Retinal pigment epithelial cell (primary cell): ENCODE measurements around the gene TNS1.

ENCODE experiments used
- DNase-seq: peaks from one replicate; pipeline ENCODE4 v3.0.0-alpha.2; 2010; ENCODE audit warnings: low read depth
- H3K4me3 ChIP-seq: 2 replicates; pipeline ENCODE4 v1.5.1; 2011; ENCODE audit warnings: mild to moderate bottlenecking, low read length, control low read depth, moderate library complexity
- CTCF ChIP-seq: conservative IDR thresholded peaks from 2 replicates; pipeline ENCODE4 v1.5.1; 2011; ENCODE audit warnings: low read depth, low read length, control low read depth, inconsistent platforms

Gene TNS1

DNA sequence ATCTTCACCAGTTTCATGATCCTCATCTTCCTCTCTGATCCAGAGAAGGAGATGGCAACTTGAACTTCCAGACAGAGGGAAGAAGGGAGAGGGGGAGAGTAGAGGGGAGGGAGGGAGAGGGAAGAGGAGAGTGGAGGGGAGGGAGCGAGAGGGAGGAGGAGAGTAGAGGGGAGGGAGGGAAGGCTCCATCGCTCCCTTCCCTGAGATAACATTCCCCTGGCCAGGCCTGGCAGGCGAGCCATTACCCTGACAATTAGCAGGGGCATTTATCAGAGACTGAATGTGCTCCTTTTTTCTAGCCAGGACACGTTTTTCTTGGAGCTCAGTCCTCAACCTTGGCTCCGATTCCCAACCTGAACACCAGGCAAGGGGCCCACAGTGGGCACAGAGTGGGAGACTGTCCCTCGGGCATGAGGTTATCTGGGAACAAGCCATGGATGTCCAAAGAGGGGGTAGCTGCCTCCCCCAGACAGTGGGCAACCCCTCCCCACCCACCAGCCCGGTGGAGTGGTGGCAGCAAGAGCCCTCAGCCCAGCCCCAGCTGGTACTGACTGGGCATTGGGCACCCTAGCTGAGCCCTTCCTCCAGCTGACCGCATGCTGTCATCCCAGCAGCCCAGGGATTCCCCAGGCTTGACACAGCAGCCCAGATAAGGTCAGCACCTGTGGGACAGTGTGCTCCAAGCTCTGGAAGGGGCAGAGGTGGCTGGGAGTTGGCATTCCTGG lies 81.8 kb downstream of the TNS1 start:
- no peak for TF ChIP-seq CTCF
- no peak for DNase-seq
- no peak overlapping the region for H3K4me3 ChIP-seq

DNA sequence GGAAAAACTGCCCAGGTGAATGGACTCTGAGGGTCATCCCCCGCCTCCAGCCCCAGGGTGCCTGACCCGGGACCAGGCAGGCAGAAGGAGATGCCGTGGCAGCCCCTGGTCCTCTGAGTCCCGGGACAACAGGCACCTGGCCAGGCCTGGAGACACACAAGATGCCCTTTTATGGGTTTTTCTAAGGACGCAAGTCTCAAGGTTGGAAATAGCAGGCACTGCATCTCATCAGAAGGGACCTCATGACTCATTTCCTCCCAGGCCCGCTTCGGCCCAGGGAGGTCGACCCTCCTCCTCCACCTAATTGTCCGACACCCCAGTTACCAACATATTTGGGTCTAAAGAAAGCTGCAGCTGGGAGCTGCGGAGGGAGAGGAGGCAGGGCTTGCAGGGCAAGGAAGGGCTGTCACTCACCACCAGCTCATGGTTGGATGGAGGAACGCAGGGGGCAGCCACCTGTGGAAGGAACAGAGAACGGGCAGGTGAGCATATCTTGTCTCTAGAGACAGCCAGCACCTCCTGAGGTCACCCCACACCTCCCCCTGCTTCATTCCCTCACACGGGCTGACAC lies 82.9 kb downstream of the TNS1 start:
- H3K4me3 ChIP-seq: no peak overlapping the region
- TF ChIP-seq CTCF: no peak
- no peak for DNase-seq

- no peak for DNase-seq
- TF ChIP-seq CTCF: no peak
- H3K4me3 ChIP-seq: no peak overlapping the region
Observed at GRCh38 chr2:217919204-217919603, 83.6 kb downstream of the TNS1 start.

DNA sequence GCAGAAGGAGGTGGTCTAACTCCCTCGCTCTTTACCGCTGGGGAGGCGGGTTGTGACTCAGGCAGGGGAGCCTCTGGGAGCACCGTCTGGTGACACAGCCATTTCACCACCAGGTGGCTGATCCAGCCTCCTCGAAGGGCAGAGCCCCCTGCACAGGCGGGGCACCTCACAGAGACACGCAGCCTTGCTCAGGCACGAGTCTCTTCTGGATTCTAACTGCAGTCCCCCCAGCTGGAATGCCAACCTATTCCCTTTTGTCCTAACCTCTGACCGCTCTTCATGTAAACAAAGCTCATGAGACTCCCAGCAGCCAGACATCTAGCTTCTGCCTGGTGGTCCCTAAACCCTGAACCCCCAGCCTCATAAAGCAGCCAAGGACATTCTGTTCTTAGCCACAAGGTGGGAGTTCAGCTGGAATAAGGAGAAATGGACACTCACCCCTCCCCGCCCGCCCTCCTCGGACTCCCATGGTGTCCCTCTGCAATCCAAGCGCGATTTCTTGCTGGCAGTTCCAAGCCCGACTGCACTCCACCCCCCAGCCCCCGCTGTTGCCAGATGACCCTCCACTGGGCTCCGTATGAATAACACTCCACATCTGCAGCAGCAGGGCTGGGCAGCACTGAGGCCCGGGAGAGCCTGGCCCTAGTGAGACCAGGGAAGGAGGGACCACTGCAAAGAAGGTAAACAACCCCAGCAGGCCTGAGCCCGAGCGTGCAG lies 84.3 kb downstream of the TNS1 start:
- DNase-seq: no peak
- H3K4me3 ChIP-seq: no peak overlapping the region
- peak; percentile 32 for TF ChIP-seq CTCF

- H3K4me3 ChIP-seq: no peak overlapping the region
- DNase-seq: no peak
- TF ChIP-seq CTCF: no peak
Observed at GRCh38 chr2:217916504-217917254, 86.1 kb downstream of the TNS1 start.

- no peak overlapping the region for H3K4me3 ChIP-seq
- no peak for TF ChIP-seq CTCF
- DNase-seq: no peak
Observed at GRCh38 chr2:217915706-217916105, 87.1 kb downstream of the TNS1 start.
